GM18520 (cell line): ENCODE measurements around the gene RBM12.

ENCODE experiments used
- ATAC-seq: cut with Tn5 transposase; IDR thresholded peaks from one replicate; pipeline ENCODE4 v1.9.1; 2021; ENCODE audit not compliant: unreplicated experiment

Gene RBM12

DNA sequence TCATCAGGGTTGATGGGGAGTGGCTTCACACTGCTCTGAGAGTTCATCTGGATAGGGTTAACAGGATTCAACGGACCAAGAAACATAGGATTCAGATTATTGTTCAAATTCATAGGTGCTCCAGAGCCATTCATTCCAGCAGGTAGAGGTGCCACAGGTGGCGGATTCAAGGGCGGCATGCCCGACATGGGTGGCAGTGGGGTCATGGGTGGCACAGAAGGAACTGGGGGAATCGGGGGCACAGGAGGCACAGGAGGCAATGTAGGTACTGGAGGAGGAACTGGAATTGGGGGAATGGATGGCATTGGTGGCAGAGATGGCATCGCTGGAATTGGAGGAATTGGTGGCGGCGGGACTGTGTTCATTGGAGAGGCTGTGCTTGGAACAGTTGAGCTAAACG is 10.3 kb downstream of the RBM12 start:
- no peak for ATAC-seq

DNA sequence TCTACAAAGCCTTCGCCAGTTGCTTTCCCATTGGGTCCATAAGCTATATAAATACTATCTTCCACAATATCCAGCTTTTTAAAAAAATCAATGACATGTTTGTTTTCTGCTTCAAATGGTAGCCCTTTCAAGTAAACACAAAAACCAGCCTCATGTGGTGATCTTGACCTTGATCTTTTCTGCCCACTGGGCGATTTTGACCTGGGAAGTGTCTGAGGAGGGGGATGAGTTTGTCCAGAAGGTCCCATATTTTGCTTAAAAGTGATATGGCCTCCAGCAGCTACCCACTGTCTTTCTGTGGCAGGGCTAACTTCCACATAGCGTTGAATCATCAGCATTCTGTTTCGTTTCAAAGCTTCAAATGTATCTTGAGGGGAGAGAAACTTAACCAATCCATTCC is 10.8 kb downstream of the RBM12 start:
- ATAC-seq = no peak

DNA sequence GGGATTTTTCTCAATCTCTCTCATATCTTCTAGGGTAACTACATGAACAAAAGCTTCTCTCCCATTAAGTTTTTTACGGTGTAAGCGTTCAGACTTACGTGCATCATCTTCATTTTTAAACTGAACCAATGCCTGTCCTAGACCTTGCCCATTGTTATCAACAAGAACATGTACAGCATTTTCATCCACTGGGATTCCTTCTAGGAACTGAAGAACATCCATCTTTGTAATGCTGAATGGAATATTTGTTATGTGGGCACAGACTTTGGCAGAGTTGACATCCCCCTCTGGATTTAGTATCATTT is 11.3 kb downstream of the RBM12 start:
- no peak for ATAC-seq

DNA sequence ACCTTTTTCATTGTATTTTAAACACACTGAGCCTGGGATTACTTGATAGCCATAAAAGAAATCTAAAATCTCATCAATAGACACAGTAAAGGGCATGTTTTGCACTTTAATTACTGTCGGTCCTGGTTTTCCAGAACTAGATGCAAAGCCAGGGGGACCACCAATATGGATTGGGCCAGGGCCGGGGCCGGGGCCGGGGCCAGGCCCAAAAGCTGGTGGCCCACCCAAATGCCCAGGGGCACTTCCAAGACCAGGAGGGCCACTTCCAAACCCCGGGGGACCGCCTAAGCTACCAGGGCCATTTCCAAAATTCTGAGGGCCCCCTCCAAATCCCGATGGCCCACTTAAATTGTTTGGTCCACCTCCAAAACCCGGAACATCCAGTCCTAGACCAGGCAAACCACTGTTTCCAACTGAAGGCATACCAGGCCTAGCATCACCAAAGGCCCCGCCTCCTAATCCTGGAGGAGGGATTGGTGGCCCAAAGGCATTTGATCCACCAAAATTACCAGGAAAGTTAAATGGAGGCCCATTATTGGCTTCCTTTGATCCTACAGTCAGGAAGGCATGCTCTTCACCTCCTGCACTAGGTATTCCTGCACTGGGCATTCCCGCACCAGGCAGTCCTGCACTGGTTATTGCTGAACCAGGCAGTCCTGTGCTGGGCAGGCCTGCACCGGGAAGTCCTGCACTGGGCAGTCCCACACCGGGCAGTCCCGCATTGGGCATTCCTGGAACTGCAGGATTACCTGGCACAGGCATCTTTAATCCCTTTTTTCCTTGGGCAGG is 11.9 kb downstream of the RBM12 start:
- ATAC-seq = no peak

DNA sequence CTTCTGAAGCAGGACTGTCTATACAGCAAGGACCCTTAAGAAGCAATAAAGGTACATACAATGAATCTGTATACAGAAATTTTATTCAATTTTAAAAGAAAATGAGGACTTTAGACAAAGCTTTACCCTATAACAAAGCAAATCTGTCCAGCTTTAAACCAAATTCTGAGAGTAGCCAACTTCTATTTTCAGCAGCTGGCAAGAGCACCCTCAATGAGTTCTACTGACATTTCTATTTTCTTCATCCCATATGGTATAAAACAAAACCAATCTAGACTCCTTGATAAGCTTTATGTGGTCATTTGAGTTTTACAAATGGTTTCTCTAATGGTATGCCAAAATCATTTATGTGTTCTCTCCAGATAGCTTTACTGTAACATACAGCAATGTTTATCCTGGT is 12.7 kb downstream of the RBM12 start:
- no peak for ATAC-seq

DNA sequence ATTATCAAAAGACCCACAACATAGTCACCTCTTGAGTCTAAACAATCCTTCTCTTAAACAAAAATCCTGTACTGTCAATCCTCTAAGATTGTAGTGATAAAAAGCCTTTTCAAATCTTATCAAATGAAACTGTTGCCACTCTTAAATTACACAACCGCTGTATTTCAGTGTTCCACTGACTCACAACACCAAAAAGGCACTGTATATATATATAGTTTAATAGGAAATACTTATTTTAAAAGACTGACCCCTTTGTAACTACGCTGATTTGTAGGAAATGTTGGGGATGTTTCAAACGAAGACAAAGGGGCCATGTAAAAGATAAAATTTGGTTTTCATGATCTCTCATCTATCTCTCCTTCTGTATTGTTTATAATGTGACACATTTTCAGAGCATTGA is 14.1 kb downstream of the RBM12 start:
- ATAC-seq = no peak

DNA sequence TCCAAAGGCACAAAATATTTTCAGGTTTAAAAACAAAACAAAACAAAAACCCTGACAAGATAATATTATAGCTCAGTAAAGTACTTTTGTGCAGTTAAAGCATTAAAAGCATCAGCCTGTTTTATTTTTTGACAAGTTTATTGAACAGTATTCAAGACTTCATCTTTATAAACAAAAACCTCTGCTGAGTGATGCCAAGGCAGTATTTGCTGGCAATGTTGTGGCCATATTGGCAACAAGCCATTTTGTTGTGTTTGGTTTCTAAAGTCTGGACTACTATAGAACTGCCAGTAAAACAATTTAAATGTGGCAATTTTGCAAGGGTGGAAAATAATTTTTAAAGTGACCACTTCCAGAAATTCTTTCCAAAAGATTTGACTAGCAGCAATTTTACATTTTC is 15.9 kb downstream of the RBM12 start:
- ATAC-seq = no peak

DNA sequence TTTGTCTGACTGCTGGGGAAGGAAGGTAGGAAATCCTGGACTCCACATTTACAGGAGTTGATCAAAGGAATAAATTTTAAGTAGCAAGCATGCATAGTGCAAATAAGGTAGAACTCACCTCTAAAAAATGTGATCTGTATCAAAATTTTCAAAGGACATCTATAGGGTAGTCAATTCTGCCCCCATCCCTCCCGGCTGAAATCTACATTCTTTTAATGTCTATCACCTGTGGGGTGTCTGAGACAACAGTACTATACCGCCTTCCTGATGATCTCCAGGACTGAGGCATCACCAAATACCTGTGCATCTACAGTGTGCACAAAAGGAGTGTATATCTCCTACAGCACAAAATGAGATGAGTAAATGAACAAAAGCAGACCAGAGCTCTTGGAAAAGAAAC is 19.9 kb downstream of the RBM12 start:
- ATAC-seq = no peak

DNA sequence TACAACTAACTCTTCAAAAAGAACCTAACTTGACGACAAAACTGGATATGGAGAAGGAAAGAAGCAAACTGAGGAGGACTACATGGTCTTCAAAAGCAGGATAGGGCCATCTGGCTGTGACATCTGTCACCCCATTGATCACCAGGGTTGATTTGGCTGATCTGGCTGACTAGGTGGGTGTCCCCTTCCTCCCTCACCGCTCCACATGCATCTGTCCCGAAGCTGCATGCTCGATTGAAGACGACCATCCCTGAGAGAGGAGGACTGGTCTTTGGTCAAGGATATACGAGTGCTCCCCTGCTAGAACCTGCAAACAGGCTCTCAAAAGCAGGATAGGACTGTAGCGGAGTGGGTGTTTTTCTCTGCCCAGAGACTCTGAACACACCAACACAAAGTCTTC is 21.7 kb downstream of the RBM12 start:
- no peak for ATAC-seq

DNA sequence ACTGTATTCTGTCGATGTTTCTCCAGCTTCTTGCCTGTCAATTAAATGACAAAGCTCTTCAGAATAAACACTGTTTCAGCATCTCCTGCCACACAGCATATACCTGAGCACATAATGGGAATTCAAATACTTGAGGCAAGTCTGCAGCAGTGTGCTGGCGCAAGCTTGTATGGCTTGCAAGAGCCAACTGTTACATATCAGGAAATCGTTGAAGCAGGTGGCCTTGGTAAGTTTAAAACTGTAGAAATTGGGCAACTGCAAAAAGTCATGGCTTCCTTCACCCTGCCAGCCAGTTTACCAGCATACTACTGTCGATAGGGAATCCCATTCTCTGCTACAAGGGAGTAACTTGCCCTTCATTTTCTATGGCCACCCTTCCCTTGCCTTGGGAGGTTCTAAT is 23.0 kb downstream of the RBM12 start:
- no peak for ATAC-seq

DNA sequence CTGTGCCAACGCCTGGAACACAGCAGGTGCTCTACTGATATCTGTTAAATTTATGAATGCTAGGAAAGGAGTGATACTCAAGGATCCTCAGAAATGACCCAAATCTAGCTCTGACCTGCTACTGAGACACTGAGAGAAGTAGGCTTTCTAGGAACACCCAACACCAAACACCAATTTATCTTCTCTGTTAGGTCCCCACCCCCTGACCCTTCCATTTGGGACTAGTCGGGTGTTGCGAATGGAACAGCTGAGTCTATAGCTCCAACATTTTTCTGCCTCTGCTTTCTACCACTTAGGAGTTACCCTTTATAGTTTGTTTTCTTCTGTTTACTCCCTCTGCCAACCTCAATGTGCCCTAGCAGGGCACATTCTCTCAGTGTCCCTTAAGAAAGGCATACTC is 24.0 kb downstream of the RBM12 start:
- no peak for ATAC-seq

DNA sequence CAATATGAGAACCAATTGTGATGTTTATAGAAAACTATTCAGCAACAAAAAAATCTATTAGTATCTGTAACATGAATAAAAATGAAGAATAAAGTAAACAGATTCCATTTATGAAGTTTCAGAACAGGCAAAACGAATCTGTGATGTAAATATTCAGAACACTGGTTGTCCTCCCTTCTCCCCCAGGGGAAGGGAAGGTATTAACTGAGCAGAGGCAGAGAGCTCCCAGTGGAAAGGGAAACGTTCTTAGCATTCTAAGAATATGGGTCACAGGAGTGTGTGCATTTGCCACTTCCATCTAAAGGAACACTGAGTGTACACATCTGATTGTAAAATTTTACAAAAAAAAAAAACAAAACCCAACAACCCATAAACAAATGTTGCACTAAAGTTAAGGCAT is 25.9 kb downstream of the RBM12 start:
- no peak for ATAC-seq

DNA sequence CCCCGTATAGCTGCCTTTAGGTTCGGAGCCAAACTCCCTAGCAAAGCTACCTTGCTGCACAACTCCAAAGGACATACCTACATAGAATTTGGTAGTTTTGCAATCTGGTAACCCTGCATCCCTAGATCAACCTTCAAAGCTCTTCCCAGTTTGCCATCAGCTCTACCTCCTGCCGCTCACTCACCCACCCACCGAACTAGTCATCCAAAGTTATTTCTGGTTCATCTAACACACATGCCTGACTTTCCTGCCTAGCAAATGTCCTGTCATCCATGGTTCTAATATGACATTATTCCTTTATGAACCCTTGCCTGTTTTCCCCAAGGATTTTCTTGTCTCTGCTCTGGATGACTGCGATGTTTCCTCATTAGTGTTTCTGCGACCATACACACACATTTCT is 27.4 kb downstream of the RBM12 start:
- ATAC-seq = no peak

DNA sequence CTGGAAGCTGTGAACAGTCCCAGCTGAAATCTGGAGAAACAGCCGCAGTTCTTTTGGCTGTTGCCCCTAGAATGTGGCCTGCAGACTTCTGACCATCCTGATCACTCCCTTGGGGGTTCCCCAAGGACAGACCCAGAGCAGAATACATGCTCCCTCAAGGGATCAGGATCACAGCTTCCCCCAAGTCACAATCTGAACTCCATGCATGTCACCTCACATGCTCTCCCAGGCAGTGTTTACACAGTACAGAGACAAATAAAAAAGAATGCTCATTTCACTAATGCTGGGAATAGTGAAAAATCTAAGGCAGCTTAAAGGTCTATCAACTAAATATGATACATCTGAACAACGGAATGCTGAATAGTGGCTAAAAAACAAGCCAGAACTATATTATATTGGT is 28.6 kb downstream of the RBM12 start:
- ATAC-seq = no peak

DNA sequence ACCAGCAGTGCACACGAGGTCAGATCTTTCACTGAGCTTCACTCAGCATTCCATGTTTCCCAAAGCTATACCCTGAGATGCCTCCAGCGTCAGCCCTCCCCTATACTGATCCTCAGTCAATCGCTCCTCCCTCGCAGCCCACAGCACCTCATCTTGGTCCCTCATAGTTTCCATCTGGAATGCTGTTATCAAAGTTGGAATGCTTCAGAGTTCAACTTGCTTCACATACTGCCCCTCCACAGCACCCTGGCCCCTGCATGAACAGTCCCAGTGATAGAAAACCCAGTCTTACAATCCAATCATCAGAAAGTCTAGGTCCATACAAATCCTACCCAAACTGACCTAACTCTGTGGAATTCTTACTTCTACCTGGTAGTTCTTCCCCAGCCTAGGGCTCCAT is 29.0 kb downstream of the RBM12 start:
- ATAC-seq = no peak

DNA sequence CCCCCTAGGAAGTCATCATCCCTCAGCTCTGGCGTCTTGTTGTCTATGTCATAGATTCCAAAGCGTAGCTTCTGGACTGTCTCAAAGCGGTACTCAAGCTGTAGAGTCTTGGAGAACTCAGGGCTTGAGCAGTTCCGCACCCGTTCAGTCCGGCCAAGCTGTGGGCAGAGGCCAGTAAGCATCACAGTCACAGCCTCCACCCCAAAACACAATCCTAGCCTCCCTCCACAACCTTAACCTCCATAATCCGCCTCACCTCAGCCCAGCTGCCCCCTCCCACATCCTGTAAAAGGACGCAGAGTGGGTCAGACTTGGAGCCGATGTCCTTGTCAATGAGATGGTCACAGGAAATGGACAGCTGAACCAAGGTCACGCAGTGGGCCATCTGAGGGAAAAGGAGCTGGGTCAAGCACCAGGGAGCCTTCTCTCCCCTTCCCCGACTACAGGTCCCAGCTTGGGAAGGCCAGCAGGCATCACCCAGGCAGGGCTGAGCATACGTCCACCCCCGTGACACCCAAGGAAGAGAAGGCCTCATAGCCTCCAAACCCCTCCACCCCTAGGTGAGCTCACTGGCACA is 32.1 kb downstream of the RBM12 start:
- ATAC-seq = no peak

DNA sequence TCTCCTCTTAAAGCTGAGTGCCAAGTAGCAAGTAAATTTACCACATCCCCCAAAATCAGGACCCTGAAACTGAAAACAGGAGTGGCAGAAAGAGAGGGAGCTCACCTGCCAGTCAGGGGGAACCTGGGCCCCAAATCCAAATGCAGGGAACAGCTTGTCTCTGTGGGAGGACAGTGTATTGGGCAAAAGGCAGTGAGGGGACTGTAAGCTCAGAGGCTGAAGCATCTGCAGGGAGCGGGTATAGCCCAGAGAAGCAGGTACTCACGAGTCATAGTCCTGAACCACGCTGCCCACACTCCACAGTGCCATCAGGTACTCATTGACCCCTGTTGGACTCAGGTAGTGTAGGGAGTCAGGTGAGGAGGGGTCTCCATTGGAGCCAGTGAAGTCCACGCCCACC is 34.1 kb downstream of the RBM12 start:
- no peak for ATAC-seq

DNA sequence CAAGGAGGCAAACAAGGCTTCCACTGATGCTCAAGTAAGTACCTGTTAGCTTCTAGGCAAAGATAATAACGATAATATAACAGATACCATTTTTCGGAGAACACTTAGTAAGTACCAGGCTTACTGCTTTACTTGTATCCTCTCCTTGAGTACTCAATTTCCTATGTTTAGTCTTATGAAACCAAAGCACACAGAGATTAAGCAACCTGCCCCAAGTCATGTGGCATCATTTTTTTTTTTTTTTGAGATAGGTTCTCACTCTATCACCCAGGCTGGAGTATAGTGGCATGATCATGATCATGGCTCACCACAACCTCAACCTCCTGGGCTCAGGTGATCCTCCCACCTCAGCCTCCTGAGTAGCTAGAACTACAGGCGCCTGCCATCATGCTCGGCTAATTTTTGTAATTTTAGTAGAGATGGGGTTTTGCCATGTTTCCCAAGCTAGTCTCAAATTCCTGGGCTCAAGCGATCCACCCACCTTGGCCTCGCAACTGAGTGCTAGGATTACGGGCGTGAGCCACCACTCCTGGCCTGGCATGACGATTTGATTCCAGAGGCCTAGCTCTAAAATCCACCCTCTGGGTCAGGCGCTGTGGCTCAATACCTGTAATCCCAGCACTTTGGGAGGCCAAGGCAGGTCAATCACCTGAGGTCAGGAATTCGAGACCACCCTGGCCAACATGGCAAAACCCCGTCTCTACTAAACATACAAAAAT is 35.1 kb downstream of the RBM12 start:
- ATAC-seq = no peak

DNA sequence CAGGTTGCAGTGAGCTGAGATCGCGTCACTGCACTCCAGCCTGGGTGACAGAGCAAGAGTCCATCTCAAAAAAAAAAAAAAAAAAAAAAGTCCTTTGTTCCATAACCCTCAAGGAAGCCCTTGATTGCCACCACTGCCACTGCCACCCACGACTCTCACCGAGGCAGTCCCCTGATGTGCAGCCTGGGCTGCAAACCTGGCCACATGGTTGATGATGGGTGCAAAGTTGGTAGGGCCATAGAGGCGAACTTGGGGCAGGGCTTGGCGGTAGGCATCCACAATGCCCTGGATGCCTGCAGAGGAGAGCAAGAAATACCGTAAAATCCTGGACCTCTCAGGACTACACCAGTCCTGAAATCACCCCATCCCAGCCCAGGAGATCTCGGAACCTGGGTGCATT is 37.6 kb downstream of the RBM12 start:
- ATAC-seq = no peak

DNA sequence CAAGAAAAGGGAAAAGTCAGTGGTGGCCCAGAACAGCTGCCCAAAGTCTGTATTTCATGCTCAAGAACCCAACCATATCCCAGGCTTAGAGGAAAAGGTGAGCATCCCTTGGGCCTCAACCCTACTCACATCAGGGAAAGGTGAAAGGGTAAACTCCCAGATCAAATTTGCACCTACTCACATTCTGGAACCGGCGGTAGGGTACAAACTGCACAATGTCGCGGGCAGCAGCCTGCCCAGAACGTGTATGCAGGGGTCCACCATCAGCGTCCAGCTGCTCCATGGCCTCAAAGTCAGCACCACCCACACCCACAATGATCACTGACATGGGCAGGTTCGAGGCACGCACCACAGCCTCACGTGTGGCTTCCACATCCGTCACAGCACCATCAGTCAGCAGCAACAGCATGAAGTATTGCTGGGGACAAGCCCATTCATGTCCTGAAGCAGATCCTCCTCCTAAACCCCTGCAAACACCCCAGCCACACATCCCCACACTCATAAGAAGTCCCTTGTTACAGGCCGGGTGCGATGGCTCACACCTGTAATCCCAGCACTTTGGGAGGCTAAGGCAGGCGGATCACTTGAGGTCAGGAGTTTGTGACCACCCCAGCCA is 38.2 kb downstream of the RBM12 start:
- ATAC-seq = no peak

DNA sequence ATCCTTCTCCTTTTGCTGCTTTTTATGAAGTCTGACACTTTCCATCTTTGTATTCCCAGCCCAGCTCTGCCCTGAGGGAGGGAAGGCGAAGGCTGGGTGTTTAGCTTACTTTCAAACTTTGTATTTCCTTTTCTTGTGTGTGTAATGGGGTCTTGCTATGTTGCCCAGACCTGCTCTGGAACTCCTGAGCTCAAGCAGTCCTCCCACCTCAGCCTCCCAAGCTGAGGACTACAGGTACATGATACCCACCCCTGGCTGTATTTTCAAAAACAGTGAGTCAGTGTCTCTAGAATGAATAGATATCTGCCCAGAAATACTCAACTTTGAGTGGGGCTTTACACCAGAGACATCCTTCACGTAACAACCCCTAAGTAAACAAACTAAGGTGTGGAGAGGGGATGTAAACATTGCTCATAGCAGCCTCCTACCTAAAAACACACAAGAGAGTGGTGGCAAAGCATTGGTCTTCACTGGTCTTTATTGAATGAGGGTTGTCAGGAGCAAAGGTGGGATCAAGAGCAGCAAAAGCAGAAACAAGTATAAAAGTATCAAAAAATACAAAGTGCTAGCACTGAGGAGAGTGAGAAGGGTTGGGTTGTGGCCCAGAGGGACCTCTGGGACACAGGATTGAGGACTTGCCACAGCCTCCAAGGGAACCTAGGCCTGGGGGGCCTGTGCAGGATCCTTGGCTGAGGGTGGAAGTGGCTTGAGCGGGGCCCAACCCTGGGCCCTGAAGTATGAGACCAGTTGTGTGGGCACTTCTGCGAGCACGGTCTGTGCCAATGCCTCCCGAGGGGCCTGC is 38.9 kb downstream of the RBM12 start:
- no peak for ATAC-seq
